Measurements from ENCODE around the gene FAM228A. TPM values are rescaled to one million over a fixed set of nuclear protein-coding genes. Genes with fewer than 3 reads are reported as not detected.

FAM228A gene
- total RNA-seq, 1 experiment from 2014 or later = not detected

DNA sequence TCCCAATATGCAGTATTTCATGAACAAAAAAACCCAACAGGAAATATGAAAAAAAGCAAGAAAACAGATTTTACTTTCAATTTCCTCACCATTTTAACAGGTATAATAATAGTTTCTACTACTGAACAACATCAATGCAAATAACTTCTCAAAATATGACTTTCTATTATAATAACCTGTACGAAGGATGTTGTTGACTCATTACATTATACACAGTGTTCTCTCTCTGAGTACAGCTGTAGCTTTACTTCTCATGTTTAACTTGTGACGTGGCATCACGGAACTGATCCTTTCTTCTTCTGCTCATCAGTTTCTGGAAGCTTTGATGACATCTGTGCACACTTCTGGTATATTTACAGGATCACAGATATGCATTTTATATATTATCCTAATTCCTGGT lies 40.0 kb downstream of the FAM228A start:
- H3K27ac ChIP-seq (ENCODE audit: low read length) = peak overlapping the region; percentile 42
- H3K27me3 ChIP-seq (ENCODE audit: low read length) = no peaks in the 10 kb centered on the region
- H4K20me1 ChIP-seq (ENCODE audit: insufficient read depth, low read depth, low read length) = no peaks in the 10 kb centered on the region

DNA sequence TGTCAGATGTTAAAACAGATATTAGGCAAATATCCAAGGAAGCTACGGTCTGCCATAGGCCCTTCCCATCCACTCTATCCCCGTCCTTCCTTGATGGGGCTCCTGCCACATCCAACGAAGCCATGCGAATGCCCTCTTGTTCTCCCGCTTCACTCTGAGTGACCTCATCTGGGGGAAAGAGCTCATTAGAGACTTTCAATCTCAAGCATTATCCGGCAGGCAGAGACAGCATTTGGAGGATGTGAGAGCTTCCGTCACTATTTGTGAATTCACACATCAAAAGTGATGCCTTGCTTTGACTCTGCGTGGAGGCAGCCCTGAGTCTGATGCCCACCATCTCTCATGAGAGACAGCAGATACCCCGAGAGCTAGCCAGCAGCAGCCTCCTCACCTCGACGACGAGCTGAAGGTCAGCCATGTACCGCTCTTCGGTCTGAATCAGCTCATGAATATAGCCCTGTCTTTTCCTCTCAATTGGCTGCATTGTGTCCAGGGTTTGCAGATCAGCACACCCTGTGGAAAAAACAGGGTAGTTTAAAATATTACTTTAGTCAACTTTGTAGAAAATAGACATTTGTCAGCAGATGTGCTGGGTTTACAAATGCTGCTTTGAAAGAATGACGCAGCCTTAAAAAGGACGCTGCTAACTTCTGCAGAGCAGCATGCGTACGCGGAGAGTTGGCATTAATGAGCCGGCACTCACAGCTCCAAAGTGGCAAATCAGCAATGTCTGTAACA lies 45.9 kb downstream of the FAM228A start:
- no peak for DNase-seq

More for the DNA sequence above, 40.0 kb downstream of the FAM228A start:
- no peak for DNase-seq
- H3K9ac ChIP-seq (ENCODE audit: low read length) = no peak overlapping the region
- no peaks in the 10 kb centered on the region for H3K9me2 ChIP-seq (replicated peaks; ENCODE audit: insufficient read depth, low read length)
- no peaks in the 10 kb centered on the region for H3K9me3 ChIP-seq (ENCODE audit: low read length)
- no peak overlapping the region for H3K4me2 ChIP-seq (ENCODE audit: low read depth, low read length, poor library complexity, severe bottlenecking)
- H3K79me2 ChIP-seq (ENCODE audit: low read length) = no peaks in the 10 kb centered on the region
- no peak overlapping the region for H2AFZ ChIP-seq (ENCODE audit: low read length)
- peaks cover 10% of the 10 kb centered on the region for H3K4me1 ChIP-seq (ENCODE audit: low read length)
- H3K4me3 ChIP-seq (ENCODE audit: low read length) = no peak overlapping the region
- peaks cover 46% of the 10 kb centered on the region for H3K36me3 ChIP-seq (ENCODE audit: insufficient read depth, low read length)

DNA sequence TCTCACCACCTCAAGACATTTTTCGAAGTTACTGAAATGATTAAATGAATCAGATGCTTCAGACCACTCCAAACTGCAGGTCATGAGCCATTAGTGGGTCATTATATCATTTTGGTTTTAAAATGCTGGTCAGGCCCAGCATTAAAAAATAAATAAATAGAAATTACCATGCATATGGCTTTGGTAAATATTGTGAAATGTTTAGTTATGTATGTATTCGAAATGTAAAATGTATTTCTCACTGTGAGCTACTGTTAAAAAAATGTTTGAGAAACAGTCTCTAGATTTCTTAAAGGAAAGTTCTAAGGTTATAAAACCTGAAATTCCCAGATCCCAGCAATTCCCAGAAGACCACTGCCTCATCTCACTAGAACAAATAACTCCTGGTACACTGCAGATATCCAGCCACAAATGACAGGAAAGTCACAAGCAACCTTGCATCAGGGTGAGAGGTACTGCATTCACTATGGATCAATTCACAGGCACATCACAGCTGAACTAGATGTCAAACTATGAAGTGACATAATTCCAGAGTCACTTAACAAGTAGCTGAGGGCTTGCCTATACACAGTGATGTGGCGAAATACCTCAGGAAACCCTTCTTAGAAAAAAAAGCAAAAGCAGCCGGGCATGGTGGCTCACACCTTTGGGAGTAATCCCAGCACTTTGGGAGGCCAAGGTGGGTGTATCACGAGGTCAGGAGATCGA lies 46.6 kb downstream of the FAM228A start:
- H3K4me3 ChIP-seq (ENCODE audit: low read length) = no peak overlapping the region
- H3K4me2 ChIP-seq (ENCODE audit: low read depth, low read length, poor library complexity, severe bottlenecking) = no peak overlapping the region
- no peaks in the 10 kb centered on the region for H4K20me1 ChIP-seq (ENCODE audit: insufficient read depth, low read depth, low read length)
- no peak overlapping the region for H3K9ac ChIP-seq (ENCODE audit: low read length)
- H3K36me3 ChIP-seq (ENCODE audit: insufficient read depth, low read length) = peaks cover 21% of the 10 kb centered on the region; the same call in 1 of the 2 replicates
- H3K27me3 ChIP-seq (ENCODE audit: low read length) = no peaks in the 10 kb centered on the region
- H3K9me3 ChIP-seq (ENCODE audit: low read length) = no peaks in the 10 kb centered on the region
- H3K27ac ChIP-seq (ENCODE audit: low read length) = no peak overlapping the region
- H3K4me1 ChIP-seq (ENCODE audit: low read length) = no peaks in the 10 kb centered on the region
- no peaks in the 10 kb centered on the region for H3K79me2 ChIP-seq (ENCODE audit: low read length)
- H2AFZ ChIP-seq (ENCODE audit: low read length) = no peak overlapping the region
- DNase-seq = no peak
- H3K9me2 ChIP-seq (replicated peaks; ENCODE audit: insufficient read depth, low read length) = no peaks in the 10 kb centered on the region

More for the DNA sequence above, 45.9 kb downstream of the FAM228A start:
- H3K79me2 ChIP-seq (ENCODE audit: low read length) = no peaks in the 10 kb centered on the region
- no peaks in the 10 kb centered on the region for H3K9me3 ChIP-seq (ENCODE audit: low read length)
- no peak overlapping the region for H2AFZ ChIP-seq (ENCODE audit: low read length)
- no peak overlapping the region for H3K4me2 ChIP-seq (ENCODE audit: low read depth, low read length, poor library complexity, severe bottlenecking)
- H3K27ac ChIP-seq (ENCODE audit: low read length) = no peak overlapping the region
- H3K4me3 ChIP-seq (ENCODE audit: low read length) = no peak overlapping the region
- no peaks in the 10 kb centered on the region for H4K20me1 ChIP-seq (ENCODE audit: insufficient read depth, low read depth, low read length)
- H3K27me3 ChIP-seq (ENCODE audit: low read length) = no peaks in the 10 kb centered on the region
- peaks cover 27% of the 10 kb centered on the region for H3K36me3 ChIP-seq (ENCODE audit: insufficient read depth, low read length)
- H3K9me2 ChIP-seq (replicated peaks; ENCODE audit: insufficient read depth, low read length) = no peaks in the 10 kb centered on the region
- no peak overlapping the region for H3K9ac ChIP-seq (ENCODE audit: low read length)
- H3K4me1 ChIP-seq (ENCODE audit: low read length) = peaks cover 3% of the 10 kb centered on the region

DNA sequence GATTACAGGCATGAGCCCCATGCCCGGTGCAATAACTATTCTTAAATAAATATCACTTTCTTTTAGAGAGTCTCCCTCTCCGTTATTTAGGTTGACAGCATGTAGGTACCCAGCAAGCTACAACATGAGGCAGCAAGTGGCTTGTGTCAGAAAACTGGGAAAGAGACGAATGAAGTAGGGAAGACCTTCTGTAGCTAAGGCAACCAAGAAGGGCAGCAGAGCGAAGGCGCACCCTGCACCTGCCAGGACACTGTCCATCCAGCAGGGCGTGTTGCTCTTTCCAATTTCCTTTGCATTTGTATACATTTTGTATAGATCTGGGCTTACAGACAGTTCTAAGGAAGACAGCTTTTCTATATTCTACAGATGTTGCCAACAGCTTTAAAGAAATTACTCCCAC lies 48.1 kb downstream of the FAM228A start:
- Histone ChIP-seq H3K9me2 (replicated peaks; ENCODE audit: insufficient read depth, low read length) (no peaks in the 10 kb centered on the region), H2AFZ (ENCODE audit: low read length) (no peak overlapping the region), H3K36me3 (ENCODE audit: insufficient read depth, low read length) (peaks cover 16% of the 10 kb centered on the region; the same call in 1 of the 2 replicates), H3K4me2 (ENCODE audit: low read depth, low read length, poor library complexity, severe bottlenecking) (no peak overlapping the region), H3K4me3 (ENCODE audit: low read length) (no peak overlapping the region), H3K79me2 (ENCODE audit: low read length) (peaks cover 3% of the 10 kb centered on the region; the same call in 1 of the 2 replicates), H3K4me1 (ENCODE audit: low read length) (no peaks in the 10 kb centered on the region), H3K9me3 (ENCODE audit: low read length) (no peaks in the 10 kb centered on the region), H3K9ac (ENCODE audit: low read length) (no peak overlapping the region), H3K27me3 (ENCODE audit: low read length) (no peaks in the 10 kb centered on the region), H3K27ac (ENCODE audit: low read length) (no peak overlapping the region), H4K20me1 (ENCODE audit: insufficient read depth, low read depth, low read length) (no peaks in the 10 kb centered on the region)
- DNase-seq = no peak

DNA sequence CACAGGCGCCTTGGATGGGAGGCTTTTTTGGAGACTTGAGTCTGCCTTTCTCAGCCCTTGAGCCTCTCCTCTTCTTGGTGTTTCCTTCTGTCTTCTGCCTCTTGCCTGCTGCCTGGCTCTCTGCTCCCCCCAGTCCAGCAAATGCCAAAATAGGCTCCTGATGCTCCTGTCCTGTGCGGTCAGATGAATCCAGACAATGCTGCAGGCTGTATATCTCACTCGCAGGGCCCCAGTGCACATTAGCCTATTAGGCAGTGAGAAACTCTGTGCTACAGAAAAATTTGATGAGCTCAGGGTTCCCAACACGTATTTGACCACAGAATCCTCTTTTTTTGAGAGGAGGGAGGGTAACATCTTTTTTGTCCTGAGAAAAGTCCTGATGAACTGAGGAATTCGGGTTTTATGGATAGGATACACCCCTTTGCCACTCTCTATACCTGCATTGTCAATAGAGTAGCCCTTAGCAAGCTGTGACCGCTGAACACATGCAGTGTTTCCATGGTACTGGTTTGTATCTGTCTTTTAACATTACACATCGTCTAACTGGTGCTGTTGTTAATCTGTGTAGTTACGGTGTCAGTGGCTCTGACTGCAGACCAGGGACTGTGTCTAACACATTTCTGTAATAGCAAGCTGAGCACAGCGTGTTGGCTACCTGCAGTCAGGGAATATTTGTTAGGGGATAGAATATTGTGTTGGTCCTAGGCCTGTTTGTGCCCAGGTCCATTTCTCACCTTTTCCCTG lies 50.8 kb downstream of the FAM228A start:
- no peaks in the 10 kb centered on the region for H3K4me1 ChIP-seq (ENCODE audit: low read length)
- no peaks in the 10 kb centered on the region for H3K9me2 ChIP-seq (replicated peaks; ENCODE audit: insufficient read depth, low read length)
- H2AFZ ChIP-seq (ENCODE audit: low read length) = no peak overlapping the region
- H4K20me1 ChIP-seq (ENCODE audit: insufficient read depth, low read depth, low read length) = no peaks in the 10 kb centered on the region
- no peaks in the 10 kb centered on the region for H3K27me3 ChIP-seq (ENCODE audit: low read length)
- peaks cover 5% of the 10 kb centered on the region; the same call in 1 of the 2 replicates for H3K79me2 ChIP-seq (ENCODE audit: low read length)
- H3K4me2 ChIP-seq (ENCODE audit: low read depth, low read length, poor library complexity, severe bottlenecking) = no peak overlapping the region
- peaks cover 4% of the 10 kb centered on the region; the same call in 1 of the 2 replicates for H3K36me3 ChIP-seq (ENCODE audit: insufficient read depth, low read length)
- H3K27ac ChIP-seq (ENCODE audit: low read length) = no peak overlapping the region
- no peak overlapping the region for H3K9ac ChIP-seq (ENCODE audit: low read length)
- no peaks in the 10 kb centered on the region for H3K9me3 ChIP-seq (ENCODE audit: low read length)
- no peak overlapping the region for H3K4me3 ChIP-seq (ENCODE audit: low read length)
- no peak for DNase-seq

DNA sequence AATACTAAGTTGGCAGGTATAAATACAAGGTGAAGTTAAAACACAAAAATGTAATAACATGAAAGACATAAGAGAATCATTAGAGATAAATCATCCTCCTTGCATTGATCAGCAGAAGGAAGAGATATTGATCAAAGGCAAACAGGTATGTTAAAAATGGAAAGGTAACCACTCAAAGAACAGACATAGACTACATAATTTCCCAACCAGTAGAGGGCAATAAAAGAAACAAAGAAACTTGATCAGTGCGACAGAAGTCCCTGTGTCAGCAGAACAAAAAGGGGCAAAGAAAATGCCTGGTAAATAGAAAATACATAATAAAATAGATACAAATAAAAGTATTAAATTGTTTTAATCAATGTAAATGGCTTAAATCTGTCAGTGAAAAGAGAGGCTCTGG lies 53.6 kb downstream of the FAM228A start:
- Histone ChIP-seq H3K4me3 (ENCODE audit: low read length) (no peak overlapping the region), H3K27me3 (ENCODE audit: low read length) (no peaks in the 10 kb centered on the region), H3K9me2 (replicated peaks; ENCODE audit: insufficient read depth, low read length) (no peaks in the 10 kb centered on the region), H3K4me1 (ENCODE audit: low read length) (no peaks in the 10 kb centered on the region), H3K4me2 (ENCODE audit: low read depth, low read length, poor library complexity, severe bottlenecking) (no peak overlapping the region), H3K79me2 (ENCODE audit: low read length) (peaks cover 5% of the 10 kb centered on the region), H3K27ac (ENCODE audit: low read length) (no peak overlapping the region), H2AFZ (ENCODE audit: low read length) (no peak overlapping the region), H3K9me3 (ENCODE audit: low read length) (no peaks in the 10 kb centered on the region), H3K9ac (ENCODE audit: low read length) (no peak overlapping the region), H3K36me3 (ENCODE audit: insufficient read depth, low read length) (no peaks in the 10 kb centered on the region; the same call in 1 of the 2 replicates), H4K20me1 (ENCODE audit: insufficient read depth, low read depth, low read length) (no peaks in the 10 kb centered on the region)
- peak; percentile 65 for DNase-seq

DNA sequence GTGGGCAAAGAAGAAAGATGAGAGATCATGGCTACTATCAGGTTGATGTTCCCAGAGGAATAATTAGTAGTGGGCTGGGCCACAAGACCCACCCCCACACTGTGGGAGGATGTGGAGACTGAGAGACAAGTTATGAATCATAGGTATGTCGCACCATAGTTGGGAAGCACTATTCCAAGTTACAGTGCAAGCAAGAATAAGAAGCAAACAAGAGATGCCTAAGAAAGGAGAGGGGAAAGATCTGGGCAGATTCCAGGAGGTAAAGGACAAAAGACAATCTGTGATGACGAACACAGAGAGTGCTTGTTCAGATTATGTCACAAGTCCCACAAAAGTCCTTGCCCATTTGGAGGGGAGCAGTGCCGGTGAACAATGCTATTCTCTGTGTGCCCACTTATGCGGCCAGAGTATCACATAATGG lies 56.6 kb downstream of the FAM228A start:
- H3K9me2 ChIP-seq (replicated peaks; ENCODE audit: insufficient read depth, low read length) = no peaks in the 10 kb centered on the region
- H4K20me1 ChIP-seq (ENCODE audit: insufficient read depth, low read depth, low read length) = no peaks in the 10 kb centered on the region
- H3K79me2 ChIP-seq (ENCODE audit: low read length) = peaks cover 8% of the 10 kb centered on the region
- H3K4me2 ChIP-seq (ENCODE audit: low read depth, low read length, poor library complexity, severe bottlenecking) = no peak overlapping the region
- no peak overlapping the region for H3K4me3 ChIP-seq (ENCODE audit: low read length)
- H3K36me3 ChIP-seq (ENCODE audit: insufficient read depth, low read length) = no peaks in the 10 kb centered on the region; the same call in 1 of the 2 replicates
- no peak for DNase-seq
- peaks cover 11% of the 10 kb centered on the region for H3K4me1 ChIP-seq (ENCODE audit: low read length)
- H3K9ac ChIP-seq (ENCODE audit: low read length) = no peak overlapping the region
- no peak overlapping the region for H2AFZ ChIP-seq (ENCODE audit: low read length)
- no peaks in the 10 kb centered on the region for H3K27me3 ChIP-seq (ENCODE audit: low read length)
- no peaks in the 10 kb centered on the region for H3K9me3 ChIP-seq (ENCODE audit: low read length)
- no peak overlapping the region for H3K27ac ChIP-seq (ENCODE audit: low read length)

DNA sequence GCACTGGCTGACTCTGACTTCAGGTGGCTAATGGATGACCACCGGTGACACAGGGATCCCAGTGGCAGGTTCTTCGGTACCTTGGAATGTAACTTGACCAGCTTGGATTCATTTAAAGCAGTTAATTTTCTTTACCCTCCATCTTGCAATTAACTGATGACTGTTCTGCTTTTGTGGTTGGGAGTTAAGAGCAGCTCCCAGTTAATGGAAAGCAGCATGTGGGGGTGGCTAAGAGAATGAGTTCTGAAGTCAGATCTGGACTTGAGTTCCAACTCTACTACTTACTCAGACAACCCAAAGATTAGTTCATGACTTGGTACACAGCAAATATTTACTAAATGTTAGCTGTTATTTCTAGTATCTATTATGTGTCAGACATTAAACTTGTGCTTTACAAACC lies 58.5 kb downstream of the FAM228A start:
- peaks cover 6% of the 10 kb centered on the region for H3K79me2 ChIP-seq (ENCODE audit: low read length)
- no peak overlapping the region for H2AFZ ChIP-seq (ENCODE audit: low read length)

More for the DNA sequence above, 58.5 kb downstream of the FAM228A start:
- Histone ChIP-seq H3K9ac (ENCODE audit: low read length) (no peak overlapping the region), H4K20me1 (ENCODE audit: insufficient read depth, low read depth, low read length) (no peaks in the 10 kb centered on the region), H3K27ac (ENCODE audit: low read length) (no peak overlapping the region), H3K9me2 (replicated peaks; ENCODE audit: insufficient read depth, low read length) (no peaks in the 10 kb centered on the region), H3K36me3 (ENCODE audit: insufficient read depth, low read length) (peaks cover 4% of the 10 kb centered on the region; the same call in 1 of the 2 replicates), H3K9me3 (ENCODE audit: low read length) (no peaks in the 10 kb centered on the region), H3K4me3 (ENCODE audit: low read length) (no peak overlapping the region), H3K27me3 (ENCODE audit: low read length) (no peaks in the 10 kb centered on the region), H3K4me1 (ENCODE audit: low read length) (peaks cover 11% of the 10 kb centered on the region), H3K4me2 (ENCODE audit: low read depth, low read length, poor library complexity, severe bottlenecking) (no peak overlapping the region)
- DNase-seq = no peak
